ENCODE data around the gene ULBP1.

- no peak for TF ChIP-seq CTCF (IDR thresholded peaks at IDR 0.05)
- no peak for TF ChIP-seq POLR2A (IDR thresholded peaks at IDR 0.05)
Observed at GRCh38 chr6:149977221-149977620, 13.5 kb downstream of the ULBP1 start.
